Jurkat, Clone E6-1 (cell line): ENCODE measurements around the gene PCGF5.

ENCODE experiments used
- DNase-seq: peaks from one replicate; pipeline ENCODE4 v3.0.0-alpha.2; 2011; ENCODE audit warnings: low read depth, low spot score
- H3K4me3 ChIP-seq: 2 replicates; pipeline ENCODE4 v1.5.1; 2011; ENCODE audit warnings: mild to moderate bottlenecking, low read length, control low read depth, moderate library complexity

PCGF5 gene

DNA sequence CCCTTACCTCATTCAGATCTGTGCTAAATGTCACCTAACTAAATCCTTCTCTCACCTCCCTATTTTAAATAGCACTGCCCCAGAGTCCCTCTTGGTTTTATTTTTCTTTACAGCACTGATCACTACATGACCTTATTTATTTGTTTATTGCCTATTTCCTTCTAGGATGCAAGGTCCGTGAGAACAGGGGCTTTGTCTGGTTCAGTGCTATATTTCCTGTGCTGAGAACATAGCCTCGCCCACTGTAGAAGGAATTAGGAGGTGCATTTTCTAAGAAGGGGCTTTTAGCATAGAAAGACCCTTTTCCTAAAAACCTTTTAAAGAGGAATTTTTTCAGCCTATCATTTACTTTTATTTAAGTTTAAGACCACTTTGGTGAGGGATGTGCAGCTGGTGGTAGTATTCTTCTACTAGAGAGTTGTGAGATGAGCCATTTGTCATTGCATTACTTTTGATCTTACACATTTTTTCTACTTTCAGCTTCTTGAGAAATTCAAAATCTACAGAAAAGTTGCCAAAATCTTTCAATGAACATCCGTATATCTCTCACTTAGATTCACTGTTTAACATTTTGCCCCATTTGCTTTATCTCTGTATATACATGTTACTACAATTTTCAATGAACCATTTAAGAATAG, 13.5 kb upstream of the PCGF5 start:
- DNase-seq: no peak
- no peak overlapping the region for H3K4me3 ChIP-seq

DNA sequence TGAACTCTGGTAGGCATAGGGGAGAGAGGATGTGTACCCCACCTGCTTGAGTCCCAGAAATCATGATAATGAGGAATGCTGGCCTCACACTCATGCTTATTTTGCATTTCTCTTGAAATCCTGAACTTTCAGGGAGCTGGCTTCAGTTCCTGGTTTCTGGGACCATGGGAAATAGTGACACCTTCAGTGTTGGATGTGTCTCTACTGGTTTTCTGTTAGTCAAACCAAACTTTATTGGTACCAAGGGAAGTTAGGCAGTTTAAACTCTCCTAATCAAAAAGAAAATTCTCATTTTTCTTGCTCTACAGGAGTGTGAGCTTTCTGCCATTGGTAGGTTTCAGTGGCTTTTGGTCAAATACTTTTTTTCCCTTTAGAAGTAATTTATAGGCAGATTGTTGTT, 11.8 kb upstream of the PCGF5 start:
- DNase-seq: no peak
- no peak overlapping the region for H3K4me3 ChIP-seq

DNA sequence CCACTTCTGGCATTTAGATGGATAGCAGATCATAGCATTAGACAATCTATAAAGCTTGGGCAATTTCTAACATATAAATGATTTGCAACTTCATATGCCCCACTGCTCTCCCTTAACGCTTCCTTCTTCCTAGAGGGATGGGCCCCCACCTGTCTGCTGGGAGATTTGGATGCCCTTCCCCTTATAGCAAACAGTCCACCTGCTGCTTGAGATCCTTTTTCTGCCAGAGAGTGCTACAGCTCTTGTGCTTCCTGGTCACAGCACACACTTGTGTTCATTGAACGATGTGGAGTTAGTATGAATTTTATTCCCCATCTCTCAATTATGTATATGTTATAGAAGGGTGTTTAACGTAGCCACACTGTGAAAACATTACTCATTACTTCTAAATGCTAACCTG, 10.4 kb upstream of the PCGF5 start:
- no peak overlapping the region for H3K4me3 ChIP-seq
- no peak for DNase-seq

DNA sequence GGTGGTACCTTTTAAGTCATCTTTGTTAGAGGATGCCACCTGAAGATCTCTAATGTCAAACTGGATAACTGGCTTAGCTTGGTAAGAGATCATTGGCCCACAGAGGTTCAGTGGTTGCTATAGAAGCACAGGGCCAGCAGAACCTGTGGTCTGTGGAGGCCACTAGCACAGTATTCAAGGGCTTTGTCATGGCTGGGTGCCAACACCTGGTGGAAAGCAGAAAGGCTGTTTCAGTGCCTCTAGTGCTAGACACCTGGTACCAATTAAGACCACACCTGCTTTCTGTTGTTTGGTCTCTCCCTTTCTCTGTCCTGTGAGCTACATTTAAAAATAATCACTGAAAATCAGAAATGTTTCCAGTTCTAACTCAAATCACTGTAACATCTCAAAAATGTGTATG, 10.0 kb upstream of the PCGF5 start:
- DNase-seq: peak; percentile 45
- no peak overlapping the region for H3K4me3 ChIP-seq

DNA sequence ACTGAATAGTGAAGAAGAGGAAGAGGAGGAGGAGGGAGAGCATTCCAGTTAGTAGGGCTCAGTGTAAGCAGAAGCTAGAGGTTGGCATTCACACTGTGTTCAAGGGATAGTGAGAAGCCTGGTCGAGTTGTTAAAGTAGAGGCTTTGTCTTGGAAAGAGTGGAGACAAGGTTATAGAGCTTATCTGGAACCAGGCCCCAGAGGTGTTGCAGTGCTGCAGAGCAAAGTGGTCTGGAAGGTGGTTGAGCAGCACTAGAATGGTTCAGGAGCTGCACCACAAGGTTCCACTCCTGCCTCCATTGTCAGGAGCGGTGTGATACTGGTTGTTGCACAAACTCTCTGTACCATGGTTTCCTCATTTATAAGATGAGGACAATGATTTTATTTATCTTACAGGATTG, 8.8 kb upstream of the PCGF5 start:
- no peak overlapping the region for H3K4me3 ChIP-seq
- no peak for DNase-seq

DNA sequence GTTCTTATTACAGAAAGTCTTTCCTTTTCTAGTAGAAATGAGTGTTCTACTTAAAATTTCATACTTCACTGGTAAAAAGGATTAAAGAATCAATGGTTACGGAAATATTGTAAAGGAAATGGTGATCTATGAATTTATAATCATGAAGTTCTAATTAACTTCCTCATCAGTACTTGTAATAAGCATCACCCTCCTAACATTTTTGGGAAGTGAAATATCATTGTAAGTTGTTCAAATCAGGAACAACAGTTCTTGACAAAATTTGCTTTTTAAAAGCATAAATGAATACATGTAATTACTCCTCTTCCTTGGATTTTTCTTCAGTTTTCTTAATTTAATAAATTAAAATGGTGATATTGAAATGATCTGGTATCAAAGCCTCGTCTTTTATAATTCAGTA, 5.6 kb upstream of the PCGF5 start:
- no peak for DNase-seq
- H3K4me3 ChIP-seq: no peak overlapping the region

DNA sequence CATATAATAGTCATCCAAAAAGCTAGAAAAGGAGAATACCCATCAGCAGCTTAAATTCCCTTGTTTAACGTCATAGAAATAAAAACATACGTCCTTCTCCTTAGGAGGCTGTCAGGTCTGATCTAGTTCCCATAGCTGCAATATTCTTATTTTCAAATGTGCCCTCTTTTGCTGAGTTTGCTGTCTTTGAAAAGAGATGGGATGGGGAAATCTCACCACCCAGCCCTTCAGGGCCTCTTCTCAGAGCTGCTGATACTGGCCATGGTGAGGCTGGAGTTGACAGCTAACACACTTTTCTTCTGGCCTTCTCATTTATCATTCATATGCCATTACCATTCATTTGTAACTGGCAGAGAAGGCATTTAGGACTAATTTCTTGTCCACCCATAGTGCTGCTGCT, 5.1 kb upstream of the PCGF5 start:
- H3K4me3 ChIP-seq: no peak overlapping the region
- DNase-seq: no peak

DNA sequence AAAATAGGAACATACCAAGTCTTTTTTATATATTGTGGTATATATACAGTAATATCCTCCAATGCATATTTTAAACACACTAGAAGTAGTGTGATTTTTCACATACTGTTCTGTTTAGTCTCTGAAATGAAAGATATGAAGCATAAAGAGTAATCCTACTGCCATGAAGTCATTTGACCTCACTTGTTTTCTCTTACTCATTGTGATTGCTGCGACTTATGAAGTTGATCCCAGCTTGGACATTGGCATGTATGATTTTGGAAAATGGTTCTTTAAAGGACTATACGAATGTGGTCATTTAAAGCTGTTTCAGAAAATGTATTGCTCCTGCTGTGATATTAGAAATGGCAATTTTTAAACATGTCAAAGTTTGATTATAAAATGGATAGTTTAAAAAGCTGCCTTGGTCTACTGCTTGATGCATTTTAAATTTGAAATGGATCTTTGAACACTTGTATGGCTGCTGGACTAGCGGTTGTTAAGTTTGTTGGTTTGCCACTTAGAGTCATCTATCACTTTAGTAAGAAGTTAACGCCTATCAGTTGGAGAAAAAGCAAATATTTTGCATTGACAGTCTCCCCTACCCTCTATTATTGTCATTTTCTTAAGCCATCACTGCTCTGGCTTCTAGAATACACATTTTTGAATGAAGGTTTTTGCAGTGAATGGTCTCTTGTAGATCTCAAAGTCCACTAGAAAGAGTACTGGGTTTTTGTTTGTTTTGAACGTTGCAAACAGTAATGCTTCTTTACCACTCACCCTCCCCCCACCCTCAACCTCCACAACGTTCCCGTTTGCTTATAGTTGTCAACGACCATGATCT, 881 bp upstream of the PCGF5 start:
- H3K4me3 ChIP-seq: peak overlapping the region; percentile 40

DNA sequence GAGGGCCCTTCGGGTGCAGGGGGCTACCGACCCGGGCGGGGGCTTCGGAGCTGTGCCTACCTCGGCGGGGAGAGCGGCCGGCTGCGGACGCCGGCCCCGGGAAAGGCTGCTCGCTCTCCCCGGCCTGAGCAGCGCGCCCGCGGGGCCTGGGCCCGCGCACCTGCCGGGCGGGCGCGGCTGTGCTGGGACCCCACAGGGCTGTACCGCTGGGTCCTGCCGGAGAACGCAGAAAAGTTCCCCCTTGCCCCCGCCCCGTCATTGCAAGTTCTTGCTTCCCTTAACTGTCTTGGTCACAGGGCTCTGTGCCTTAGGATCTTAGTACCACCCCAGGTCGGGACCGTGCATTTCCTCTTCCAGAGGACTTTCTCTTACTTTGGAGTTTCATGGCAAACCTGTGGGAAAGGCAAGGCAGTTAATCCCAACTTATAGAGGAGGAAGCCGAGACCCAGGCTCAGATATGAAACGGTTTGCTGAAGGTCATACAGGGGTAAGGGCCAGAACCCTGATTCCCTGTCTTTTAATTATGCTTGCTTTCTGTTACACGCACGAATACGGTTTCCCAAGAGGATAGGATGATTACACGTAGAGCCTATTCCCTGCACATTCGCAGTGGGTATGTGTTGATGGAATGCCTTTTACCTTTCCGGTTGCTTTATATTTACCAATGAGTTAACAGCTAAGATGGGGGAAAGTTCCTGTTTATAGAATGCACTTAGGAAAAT, 652 bp downstream of the PCGF5 start:
- peak overlapping the region; percentile 67 for H3K4me3 ChIP-seq
- DNase-seq: no peak

More for the DNA sequence above, 881 bp upstream of the PCGF5 start:
- DNase-seq: no peak

DNA sequence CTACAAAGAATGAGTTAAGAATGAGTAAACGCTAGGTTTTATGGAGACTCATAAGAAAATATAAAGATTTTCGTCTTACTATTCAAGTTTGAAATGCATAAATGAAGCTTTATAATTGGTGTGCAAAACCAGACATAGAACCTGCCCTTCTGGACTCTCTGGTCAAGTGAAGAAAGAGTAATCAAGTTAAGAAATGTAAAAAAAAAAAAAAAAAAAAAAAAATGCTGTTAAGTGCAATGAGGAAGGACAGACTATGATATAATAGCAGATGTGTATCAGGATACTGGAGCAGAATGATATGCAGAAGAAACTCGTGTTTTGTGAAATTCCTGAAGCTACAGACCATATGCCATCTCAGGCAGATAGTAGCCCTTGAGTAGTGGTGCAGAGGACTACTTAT, 5.6 kb downstream of the PCGF5 start:
- H3K4me3 ChIP-seq: no peak overlapping the region
- no peak for DNase-seq

DNA sequence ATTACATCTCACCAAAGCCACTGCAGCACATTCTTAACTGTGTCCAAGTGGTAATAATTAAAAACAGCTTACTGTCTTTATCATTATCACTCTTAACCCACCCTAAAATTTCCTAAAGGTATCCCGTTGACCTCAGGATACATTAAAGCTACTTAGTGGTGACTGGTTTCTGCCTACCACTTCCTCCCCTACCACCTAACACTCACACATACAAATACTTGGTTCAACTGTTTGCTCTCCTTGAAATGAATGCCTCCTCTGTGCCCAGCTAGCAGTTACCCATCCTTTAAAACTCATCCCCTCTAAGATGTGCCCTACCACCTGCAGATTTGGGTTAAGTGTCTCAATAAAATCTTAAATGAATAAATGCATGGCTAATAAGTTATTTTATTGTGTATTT, 7.1 kb downstream of the PCGF5 start:
- peak; percentile 20 for DNase-seq
- no peak overlapping the region for H3K4me3 ChIP-seq

DNA sequence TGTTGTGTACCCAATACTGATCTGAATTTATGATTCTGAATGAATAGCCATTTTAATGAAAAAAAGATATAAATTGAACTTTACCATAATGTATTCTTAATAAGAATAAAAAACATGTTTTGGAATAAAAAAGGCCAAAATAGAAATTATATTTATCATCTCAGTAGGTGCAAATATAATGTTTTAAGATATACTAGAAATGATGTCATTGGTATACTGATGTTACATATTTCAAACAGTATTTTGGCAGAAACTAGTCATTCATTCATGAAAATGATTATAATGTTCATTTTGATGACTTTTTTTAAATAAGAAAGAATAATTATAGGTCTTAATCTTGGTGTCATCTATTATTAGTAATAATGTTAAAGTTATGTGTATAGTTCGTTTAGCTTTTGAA, 9.2 kb downstream of the PCGF5 start:
- no peak for DNase-seq
- no peak overlapping the region for H3K4me3 ChIP-seq

DNA sequence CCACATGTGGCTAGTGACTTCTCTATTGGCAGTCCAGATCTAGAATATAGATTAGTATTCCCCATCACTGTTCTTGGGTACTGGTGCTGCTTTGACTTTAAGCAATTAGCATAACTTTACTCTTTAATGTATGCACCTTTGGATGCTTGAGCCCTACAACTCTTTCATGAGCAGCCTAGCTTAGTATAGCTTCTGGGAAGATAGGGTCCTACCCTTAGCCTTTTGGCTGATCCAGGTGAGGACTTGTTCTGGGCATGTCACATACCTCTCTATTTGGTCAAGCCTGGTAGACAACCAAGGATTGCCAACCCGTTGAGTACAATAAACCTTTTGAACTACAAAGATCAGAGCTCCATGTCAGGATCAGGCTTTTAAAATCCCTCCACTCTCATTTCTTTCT, 17.7 kb downstream of the PCGF5 start:
- no peak overlapping the region for H3K4me3 ChIP-seq
- no peak for DNase-seq

DNA sequence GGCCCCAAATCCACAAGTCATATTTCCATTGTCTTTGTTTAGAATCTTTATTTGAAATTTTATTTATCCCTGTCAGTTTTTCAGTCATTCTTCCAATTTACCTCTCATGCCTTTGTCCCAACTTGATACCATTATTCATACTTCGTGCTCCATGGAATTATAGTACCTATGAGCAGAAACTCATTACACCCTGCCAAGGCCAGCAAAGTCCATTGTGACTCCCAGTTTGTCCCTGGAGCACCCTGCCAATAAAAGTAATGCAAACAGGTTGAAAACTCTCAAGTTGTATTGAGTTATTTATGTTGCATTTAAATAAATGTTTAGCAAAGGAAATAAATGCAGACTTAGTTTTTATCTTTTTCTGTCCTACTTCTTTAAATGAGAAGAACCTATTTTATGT, 19.3 kb downstream of the PCGF5 start:
- H3K4me3 ChIP-seq: no peak overlapping the region
- DNase-seq: no peak

DNA sequence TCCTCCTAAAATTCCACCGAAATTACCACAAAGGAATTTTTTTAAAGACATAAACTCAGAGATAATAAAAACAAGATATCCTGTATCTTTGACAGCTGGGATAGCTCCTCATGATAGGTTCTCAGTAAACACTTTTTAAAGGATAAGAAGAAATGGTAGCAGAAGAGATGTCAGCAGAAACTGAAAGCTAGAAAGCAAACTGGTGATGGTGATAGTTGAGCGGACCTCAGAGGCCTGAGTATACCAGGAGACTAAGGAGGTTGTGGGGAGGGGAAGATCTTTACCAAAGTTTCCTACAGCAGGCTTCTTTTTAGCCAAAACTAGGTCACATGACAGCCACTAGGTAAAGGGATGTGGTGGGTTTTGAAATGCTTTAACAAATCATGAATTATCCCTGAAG, 22.5 kb downstream of the PCGF5 start:
- H3K4me3 ChIP-seq: no peak overlapping the region

DNA sequence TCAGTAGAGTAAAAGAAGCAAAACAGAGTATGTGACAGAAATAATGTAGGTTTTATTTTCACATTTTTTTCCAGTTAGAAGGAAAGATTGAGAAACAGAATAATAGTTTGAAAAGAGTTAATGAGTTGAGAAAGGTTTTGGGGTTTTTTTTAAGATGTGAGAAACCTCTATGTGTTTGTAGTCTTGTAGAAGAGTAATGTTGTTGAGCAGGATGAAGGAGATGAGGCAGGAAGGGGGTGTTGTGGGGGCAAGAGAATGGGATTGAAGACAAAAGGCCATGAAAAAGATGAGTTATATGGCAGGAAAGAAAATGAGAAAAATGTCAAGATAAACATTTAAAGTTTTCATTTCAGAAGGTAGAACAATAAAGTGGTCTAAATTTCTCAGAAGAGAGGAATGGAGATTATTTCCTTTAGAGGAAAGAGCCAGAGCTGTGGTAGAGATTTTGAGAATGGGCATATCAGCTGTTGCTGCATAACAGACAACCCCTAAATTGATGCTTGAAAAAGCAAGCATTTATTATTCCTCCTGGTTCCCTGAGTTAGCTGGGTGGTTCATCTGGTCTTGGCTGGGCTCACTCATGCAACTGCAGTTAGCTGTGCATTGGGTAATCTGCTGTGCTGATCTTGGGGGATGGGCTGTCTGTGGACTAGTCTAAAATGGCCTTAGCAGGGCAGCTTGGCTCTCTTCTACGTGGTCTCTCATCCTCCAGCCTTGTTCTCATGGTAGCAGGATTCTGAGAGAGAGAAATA, 27.1 kb downstream of the PCGF5 start:
- H3K4me3 ChIP-seq: no peak overlapping the region

More for the DNA sequence above, 22.5 kb downstream of the PCGF5 start:
- no peak for DNase-seq

DNA sequence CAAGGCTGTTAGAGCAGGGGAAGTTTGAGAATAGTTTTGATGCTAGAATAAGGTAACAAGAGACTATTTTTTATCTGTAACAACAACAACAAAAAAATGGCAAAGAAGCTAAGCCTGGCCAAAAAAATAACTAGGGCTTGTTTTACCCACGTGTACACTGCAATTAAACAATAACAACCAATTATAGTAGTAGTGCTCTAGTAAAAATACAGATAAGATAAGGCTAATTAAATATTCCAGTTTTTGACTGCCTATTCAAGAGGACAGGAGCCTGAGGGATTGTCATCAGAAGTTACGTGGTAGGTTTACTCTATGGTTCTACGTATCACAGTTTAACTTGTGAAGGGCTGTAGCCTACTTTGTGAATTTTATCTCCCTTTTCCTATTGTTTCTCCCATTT, 29.2 kb downstream of the PCGF5 start:
- H3K4me3 ChIP-seq: no peak overlapping the region
- DNase-seq: no peak

More for the DNA sequence above, 27.1 kb downstream of the PCGF5 start:
- no peak for DNase-seq

DNA sequence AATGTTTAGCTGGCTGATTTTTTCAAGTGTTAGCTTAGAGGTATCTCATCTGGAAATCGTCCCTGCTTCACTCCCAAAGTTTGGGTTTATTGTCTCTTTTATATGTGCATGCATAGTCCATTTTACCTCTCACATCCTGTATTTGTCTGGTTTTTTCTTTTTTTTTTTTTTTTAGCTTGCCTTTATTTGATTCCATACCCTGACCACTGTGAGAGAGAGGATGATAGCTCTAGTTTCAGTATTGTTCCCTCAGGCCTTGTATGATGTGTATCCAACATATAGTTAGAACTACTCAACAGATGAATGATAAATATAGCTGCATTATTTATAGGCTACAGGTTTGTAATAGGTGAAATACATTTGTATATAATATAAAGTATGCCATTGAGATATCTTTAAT, 29.9 kb downstream of the PCGF5 start:
- H3K4me3 ChIP-seq: no peak overlapping the region
- DNase-seq: no peak

DNA sequence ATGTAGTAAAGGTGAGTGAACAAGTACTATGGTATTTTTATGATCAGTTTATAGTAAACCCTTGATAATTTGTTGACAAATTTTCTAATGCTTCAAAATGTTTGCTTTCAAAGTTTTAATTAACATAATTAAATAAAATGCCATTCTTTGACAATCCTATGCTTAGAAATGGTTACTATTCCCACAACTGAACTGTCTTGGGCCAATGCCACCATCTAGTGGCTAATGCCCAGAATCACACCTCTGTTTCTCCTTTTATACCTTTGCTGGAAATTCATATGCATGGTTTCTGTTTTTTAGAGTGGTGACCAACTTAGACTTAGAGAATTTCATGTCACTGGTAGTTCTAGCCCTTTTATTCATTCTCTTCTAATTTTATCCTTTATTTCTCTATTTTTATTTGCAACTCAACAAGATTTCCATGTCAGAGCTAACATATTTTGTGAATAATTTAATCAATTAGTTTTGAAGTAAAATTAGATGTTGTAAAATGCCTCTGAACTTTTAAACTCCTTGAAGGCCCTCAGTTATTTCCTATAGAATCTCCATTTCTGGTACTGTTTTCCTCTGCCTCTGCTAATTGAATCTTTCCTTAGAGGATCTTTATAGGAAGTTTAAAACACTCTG, 31.1 kb downstream of the PCGF5 start:
- peak; percentile 52 for DNase-seq
- no peak overlapping the region for H3K4me3 ChIP-seq
